PC-9 (cell line): Measurements from ENCODE around the gene ARPP21. TPM values are rescaled to one million over a fixed set of nuclear protein-coding genes. Genes with fewer than 3 reads are reported as not detected.

Source experiments
- BruUV-seq: library from RNA; stranded (reverse); fragments of 400-500 nt; replicated peaks from 2 replicates; lab custom pipeline; 2021; lab: Mats Ljungman, UMichigan
- CTCF ChIA-PET: fragments of 300-600 bp; sonication (Branson Sonifier 250); formaldehyde crosslinking; loops from one replicate; lab custom pipeline; 2022; ENCODE audit warnings: antibody characterized with exemption; lab: Charles Lee
- POLR2A ChIA-PET: fragments of 300-600 bp; sonication (Branson Sonifier 250); formaldehyde crosslinking; loops from one replicate; lab custom pipeline; 2022; ENCODE audit warnings: antibody characterized with exemption; ENCODE audit not compliant: unreplicated experiment; lab: Charles Lee
- DNase-seq, 2 experiments: peaks; one replicate each; pipeline versions ENCODE4 v3.0.0 to v3.0.0-alpha.2; 2015 to 2022; ENCODE audit warnings: mixed read lengths in 1 of 2
- H2AFZ ChIP-seq: fragments of 200-600 bp; sonication (generic); 2 replicates; pipeline ENCODE4 v1.8.1; 2017; ENCODE audit warnings: antibody characterized with exemption
- H3F3A ChIP-seq: fragments of 200-600 bp; sonication (generic); 2 replicates; pipeline ENCODE4 v1.8.1; 2017; ENCODE audit warnings: antibody characterized with exemption, mild to moderate bottlenecking, low read depth; ENCODE audit not compliant: insufficient read depth
- H3K27ac ChIP-seq: fragments of 200-600 bp; sonication (generic); 2 replicates; pipeline ENCODE4 v1.6.1; 2016; ENCODE audit warnings: mixed run types
- H3K27me3 ChIP-seq: fragments of 200-600 bp; sonication (generic); 2 replicates; pipeline ENCODE4 v1.6.1; 2016; ENCODE audit warnings: low read depth, mixed run types; ENCODE audit not compliant: insufficient read depth
- H3K36me3 ChIP-seq: fragments of 200-600 bp; sonication (generic); 2 replicates; pipeline ENCODE4 v1.6.1; 2016; ENCODE audit warnings: low read depth, mixed run types
- H3K4me1 ChIP-seq: fragments of 200-600 bp; sonication (generic); replicated peaks from 2 replicates; pipeline ENCODE4 v1.6.1; 2016; ENCODE audit warnings: mixed run types; ENCODE audit not compliant: insufficient read depth
- H3K4me2 ChIP-seq: fragments of 200-600 bp; sonication (generic); 2 replicates; pipeline ENCODE4 v1.6.1; 2017; ENCODE audit warnings: mixed run types
- H3K4me3 ChIP-seq: fragments of 200-600 bp; sonication (generic); 2 replicates; pipeline ENCODE4 v1.6.1; 2016; ENCODE audit warnings: mixed run types
- H3K79me2 ChIP-seq: fragments of 200-600 bp; sonication (generic); 2 replicates; pipeline ENCODE4 v1.6.1; 2017; ENCODE audit warnings: low read depth, mixed run types
- H3K9me2 ChIP-seq: fragments of 200-600 bp; sonication (generic); 2 replicates; pipeline ENCODE4 v1.8.1; 2017; ENCODE audit warnings: mild to moderate bottlenecking; ENCODE audit not compliant: insufficient read depth
- H3K9me3 ChIP-seq: fragments of 200-600 bp; sonication (generic); 2 replicates; pipeline ENCODE4 v1.8.1; 2016; ENCODE audit warnings: low read depth; ENCODE audit not compliant: insufficient read depth
- H4K20me1 ChIP-seq: fragments of 200-600 bp; sonication (generic); 2 replicates; pipeline ENCODE4 v1.8.1; 2017; ENCODE audit not compliant: insufficient read depth
- CTCF ChIP-seq: fragments of 200-600 bp; sonication (generic); conservative IDR thresholded peaks from 2 replicates; pipeline ENCODE4 v1.6.1; 2017; ENCODE audit warnings: mixed run types, antibody characterized with exemption, mild to moderate bottlenecking, moderate library complexity
- EZH2 ChIP-seq: fragments of 200-600 bp; sonication (generic); IDR thresholded peaks from 2 replicates; pipeline ENCODE4 v1.8.0; 2017; ENCODE audit warnings: antibody characterized with exemption, low read depth
- intact Hi-C: fragments of 100-400 bp; cut with micrococcal nuclease; formaldehyde crosslinking; loops from one replicate; pipeline ENCODE4 v1.10.0; 2022; ENCODE audit not compliant: unreplicated experiment
- total RNA-seq: library from RNA; stranded (reverse); gene quantifications from 2 replicates; pipeline ENCODE4 v1.2.3, GENCODE V29; 2021

ARPP21 gene
- total RNA-seq, 1 experiment from 2014 or later, result not detected

GRCh38 chr3:35596335-35596995 lies 42.9 kb upstream of the ARPP21 start:
- intact Hi-C loops, result no loop called here
- no peaks in the 10 kb centered on the region for H3K27me3 ChIP-seq
- no peaks in the 10 kb centered on the region for H3K4me1 ChIP-seq
- no peak overlapping the region for H3K4me3 ChIP-seq
- ChIA-PET POLR2A (no interaction called here), CTCF (no interaction called here)
- H3K9me3 ChIP-seq, result no peaks in the 10 kb centered on the region
- H3K36me3 ChIP-seq, result no peaks in the 10 kb centered on the region
- no peak for TF ChIP-seq EZH2
- TF ChIP-seq CTCF, result no peak
- H3K27ac ChIP-seq, result no peak overlapping the region
- no peaks in the 10 kb centered on the region for H3F3A ChIP-seq
- H2AFZ ChIP-seq, result no peak overlapping the region
- H3K9me2 ChIP-seq, result no peaks in the 10 kb centered on the region
- no peak for DNase-seq
- no TSS peak for BruUV-seq
- H4K20me1 ChIP-seq, result no peaks in the 10 kb centered on the region
- H3K4me2 ChIP-seq, result no peak overlapping the region
- H3K79me2 ChIP-seq, result no peaks in the 10 kb centered on the region

- Histone ChIP-seq H3K36me3 (no peaks in the 10 kb centered on the region), H3K27ac (no peak overlapping the region), H4K20me1 (no peaks in the 10 kb centered on the region), H3F3A (no peaks in the 10 kb centered on the region), H3K9me3 (no peaks in the 10 kb centered on the region), H3K4me2 (no peak overlapping the region), H3K4me1 (no peaks in the 10 kb centered on the region), H3K79me2 (no peaks in the 10 kb centered on the region), H3K27me3 (no peaks in the 10 kb centered on the region), H2AFZ (no peak overlapping the region), H3K4me3 (no peak overlapping the region), H3K9me2 (no peaks in the 10 kb centered on the region)
- TF ChIP-seq EZH2 (no peak), CTCF (no peak)
- no TSS peak for BruUV-seq
- ChIA-PET CTCF (no interaction called here), POLR2A (no interaction called here)
- no peak for DNase-seq
- intact Hi-C loops, result no loop called here
Observed at GRCh38 chr3:35597490-35597889, 41.8 kb upstream of the ARPP21 start.

- no peak overlapping the region for H3K4me3 ChIP-seq
- H3K27ac ChIP-seq, result no peak overlapping the region
- TF ChIP-seq EZH2 (no peak), CTCF (no peak)
- no peaks in the 10 kb centered on the region for H4K20me1 ChIP-seq
- H3K9me3 ChIP-seq, result no peaks in the 10 kb centered on the region
- H3K79me2 ChIP-seq, result no peaks in the 10 kb centered on the region
- no peaks in the 10 kb centered on the region for H3F3A ChIP-seq
- BruUV-seq, result no TSS peak
- H2AFZ ChIP-seq, result no peak overlapping the region
- DNase-seq, result no peak
- H3K27me3 ChIP-seq, result no peaks in the 10 kb centered on the region
- CTCF ChIA-PET, result no interaction called here
- H3K36me3 ChIP-seq, result no peaks in the 10 kb centered on the region
- no peaks in the 10 kb centered on the region for H3K9me2 ChIP-seq
- POLR2A ChIA-PET, result no interaction called here
- intact Hi-C loops, result no loop called here
- H3K4me2 ChIP-seq, result no peak overlapping the region
- no peaks in the 10 kb centered on the region for H3K4me1 ChIP-seq
Observed at GRCh38 chr3:35598804-35599203, 40.5 kb upstream of the ARPP21 start.
